Esophagus squamous epithelium (tissue), 5 donors: Measurements from ENCODE around the gene ANO4. TPM values are rescaled to one million over a fixed set of nuclear protein-coding genes. Genes with fewer than 3 reads are reported as not detected.

Experiments used
- DNase-seq: peaks from one replicate; lab custom pipeline; 2025; lab: John Stamatoyannopoulos, UW
- H3K27ac ChIP-seq, 4 donors: fragments of 200-600 bp; sonication (generic); one replicate each; pipeline ENCODE4 v1.5.1; 2016 to 2019; ENCODE audit warnings: mild to moderate bottlenecking in 1 of 4
- H3K27me3 ChIP-seq, 4 donors: fragments of 200-600 bp; sonication (generic); 1 replicate in 3 of 4; 2 replicates in 1 of 4; pipeline versions ENCODE4 v1.5.1 to v1.6.0; 2017 to 2021; ENCODE audit warnings: antibody characterized with exemption in 1 of 4
- H3K36me3 ChIP-seq, 3 donors: fragments of 200-600 bp; sonication (generic); one replicate each; pipeline ENCODE4 v1.5.1; 2016 to 2019
- H3K4me1 ChIP-seq, 3 donors: fragments of 200-600 bp; sonication (generic); one replicate each; pipeline ENCODE4 v1.5.1; 2017 to 2019
- H3K4me3 ChIP-seq, 4 donors: fragments of 200-600 bp; sonication (generic); 1 replicate in 3 of 4; 2 replicates in 1 of 4; pipeline ENCODE4 v1.5.1; 2016 to 2019; ENCODE audit warnings: mild to moderate bottlenecking in 2 of 4, moderate library complexity in 1 of 4
- H3K9me3 ChIP-seq, 3 donors: fragments of 200-600 bp; sonication (generic); one replicate each; pipeline ENCODE4 v1.5.1; 2016 to 2019
- CTCF ChIP-seq, 6 experiments: fragments of 450-650 bp in 4 of 6; fragments of 200-600 bp in 2 of 6; sonication (generic) in 2 of 6; IDR thresholded peaks; one replicate each; pipeline ENCODE4 v1.5.1; 2016 to 2019; ENCODE audit warnings: antibody characterized with exemption in 6 of 6, mild to moderate bottlenecking in 4 of 6, moderate library complexity in 4 of 6
- POLR2A ChIP-seq, 4 donors: fragments of 450-650 bp; IDR thresholded peaks; one replicate each; pipeline ENCODE4 v1.6.1; 2017; ENCODE audit warnings: antibody characterized with exemption in 4 of 4, mild to moderate bottlenecking in 4 of 4, moderate library complexity in 3 of 4
- WGBS, 2 donors: methylation state at CpG; one replicate each; pipeline ENCODE4 v1.1.5; 2018; 5-methylcytosine and 5-hydroxymethylcytosine counted together
- intact Hi-C: fragments of 100-400 bp; cut with DNase I; formaldehyde crosslinking; loops from one replicate; pipeline ENCODE4 v1.15.0; 2022
- total RNA-seq, 4 donors: library from RNA; depleted of rRNA; stranded (reverse); fragments of >200 nt; gene quantifications; one replicate each; pipeline ENCODE4 v1.1.0, GENCODE V29; 2016
- donor health status: DM: yes; HTN: yes; CAD: no.

ANO4 gene
- total RNA-seq, 4 donors from 2014 or later = 0.09 TPM; not detected in 3

- H3K27me3 ChIP-seq = no peaks in the 10 kb centered on the region
- 86 to 93% methylated on average over 4 to 7 of the region's 7 CpGs for WGBS, 2 donors
- intact Hi-C loops = no loop called here
- no peaks in the 10 kb centered on the region for H3K4me1 ChIP-seq
- H3K9me3 ChIP-seq = no peaks in the 10 kb centered on the region
- no peaks in the 10 kb centered on the region for H3K36me3 ChIP-seq
- H3K27ac ChIP-seq = no peak overlapping the region
- DNase-seq = no peak
- no peak overlapping the region for H3K4me3 ChIP-seq
- TF ChIP-seq POLR2A (IDR thresholded peaks at IDR 0.05) (no peak), CTCF (IDR thresholded peaks at IDR 0.05) (no peak)
Measured at GRCh38 chr12:101066489-101066888, 271.9 kb downstream of the ANO4 start.

- Histone ChIP-seq H3K27me3 (no peaks in the 10 kb centered on the region), H3K27ac (no peak overlapping the region), H3K9me3 (no peaks in the 10 kb centered on the region), H3K36me3 (no peaks in the 10 kb centered on the region), H3K4me3 (no peak overlapping the region), H3K4me1 (no peaks in the 10 kb centered on the region)
- 87 to 93% methylated on average over 3 of the region's 3 CpGs for WGBS, 2 donors
- intact Hi-C loops = no loop called here
- DNase-seq = no peak
- no peak for TF ChIP-seq CTCF (IDR thresholded peaks at IDR 0.05)
- TF ChIP-seq POLR2A (IDR thresholded peaks at IDR 0.05) = no peak
Measured at GRCh38 chr12:101068402-101068801, 273.8 kb downstream of the ANO4 start.

- Histone ChIP-seq H3K27me3 (no peaks in the 10 kb centered on the region), H3K9me3 (no peaks in the 10 kb centered on the region), H3K4me3 (no peak overlapping the region), H3K4me1 (no peaks in the 10 kb centered on the region), H3K27ac (no peak overlapping the region), H3K36me3 (no peaks in the 10 kb centered on the region)
- 22 to 46% methylated on average over 4 of the region's 4 CpGs for WGBS, 2 donors
- intact Hi-C loops = no loop called here
- no peak for TF ChIP-seq POLR2A (IDR thresholded peaks at IDR 0.05)
- no peak for TF ChIP-seq CTCF (IDR thresholded peaks at IDR 0.05)
- no peak for DNase-seq
Measured at GRCh38 chr12:101068836-101069235, 274.3 kb downstream of the ANO4 start.

GRCh38 chr12:101074940-101075680 is 280.5 kb downstream of the ANO4 start:
- peaks cover 0 to 7% (median 0%) of the 10 kb centered on the region in 3 donors for H3K4me1 ChIP-seq

More at GRCh38 chr12:101074940-101075680, 280.5 kb downstream of the ANO4 start:
- no peak overlapping the region for H3K27ac ChIP-seq
- WGBS, 2 donors = 29 to 42% methylated on average over 7 of the region's 7 CpGs
- DNase-seq = no peak
- no peaks in the 10 kb centered on the region for H3K9me3 ChIP-seq
- H3K27me3 ChIP-seq = no peaks in the 10 kb centered on the region
- no peaks in the 10 kb centered on the region for H3K36me3 ChIP-seq
- intact Hi-C loops = no loop called here
- TF ChIP-seq CTCF (IDR thresholded peaks at IDR 0.05) (no peak), POLR2A (IDR thresholded peaks at IDR 0.05) (no peak)
- H3K4me3 ChIP-seq = no peak overlapping the region
